Cerebellar nuclear complex (tissue), 1 donor: Measurements from ENCODE around the gene PXN.

ENCODE experiments used
- DNase-seq, 2 experiments: peaks; one replicate each; lab custom pipeline; 2025; lab: John Stamatoyannopoulos, UW

PXN gene

DNA sequence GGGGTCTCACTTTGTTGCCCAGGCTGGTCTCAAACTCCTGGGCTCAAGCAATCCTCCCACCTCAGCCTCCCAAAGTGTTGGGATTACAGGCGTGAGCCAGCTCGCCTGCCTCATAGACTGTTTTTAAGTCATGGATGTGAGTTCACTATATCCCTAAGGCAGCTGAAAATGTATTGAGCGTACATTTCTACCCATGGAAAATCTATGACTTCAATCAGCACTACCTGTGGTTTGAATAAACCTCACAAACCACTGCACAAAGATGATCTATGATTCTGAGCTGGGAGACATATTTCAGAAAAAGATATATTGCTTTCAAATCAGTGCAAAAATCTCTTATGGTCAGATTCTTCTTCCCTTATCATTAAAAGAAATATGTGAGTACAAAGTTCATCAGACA lies 93.5 kb downstream of the PXN start:
- no peak for DNase-seq

DNA sequence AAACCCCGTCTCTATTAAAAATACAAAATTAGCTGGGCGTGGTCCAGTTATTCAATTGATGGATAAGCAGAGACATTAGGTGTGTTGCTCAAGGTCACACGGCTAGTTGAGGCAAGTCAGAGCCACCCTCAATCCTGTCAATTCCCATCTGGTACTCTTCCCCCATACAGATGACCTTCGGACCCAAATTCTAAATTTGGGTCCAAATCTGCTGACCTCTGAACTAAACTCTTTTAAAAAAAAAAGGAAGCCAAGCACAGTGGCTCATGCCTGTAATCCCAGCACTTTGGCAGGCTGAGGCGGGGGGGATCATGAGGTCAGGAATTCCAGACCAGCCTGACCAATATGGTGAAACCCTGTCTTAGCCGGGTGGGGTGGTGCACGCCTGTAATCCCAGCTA lies 94.9 kb downstream of the PXN start:
- no peak for DNase-seq

DNA sequence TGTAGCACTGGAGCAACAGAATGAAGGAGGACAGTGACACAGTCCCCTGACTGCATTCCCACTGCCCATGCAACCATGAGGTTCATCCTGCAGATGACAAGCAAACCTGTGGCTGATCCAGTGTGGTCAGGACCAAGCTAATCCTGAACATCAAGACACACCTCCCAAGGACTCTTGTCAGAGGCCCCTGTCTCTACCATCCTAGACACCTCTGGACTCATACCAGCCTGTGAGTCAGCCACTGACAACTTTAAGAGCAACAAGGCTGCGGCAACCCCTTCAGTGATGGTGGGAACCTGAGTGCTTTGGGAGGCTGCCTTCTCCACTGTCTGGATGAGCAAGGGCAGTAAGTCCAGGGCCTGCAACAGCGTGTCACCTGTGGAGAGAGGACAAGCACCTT lies 95.6 kb downstream of the PXN start:
- no peak for DNase-seq

DNA sequence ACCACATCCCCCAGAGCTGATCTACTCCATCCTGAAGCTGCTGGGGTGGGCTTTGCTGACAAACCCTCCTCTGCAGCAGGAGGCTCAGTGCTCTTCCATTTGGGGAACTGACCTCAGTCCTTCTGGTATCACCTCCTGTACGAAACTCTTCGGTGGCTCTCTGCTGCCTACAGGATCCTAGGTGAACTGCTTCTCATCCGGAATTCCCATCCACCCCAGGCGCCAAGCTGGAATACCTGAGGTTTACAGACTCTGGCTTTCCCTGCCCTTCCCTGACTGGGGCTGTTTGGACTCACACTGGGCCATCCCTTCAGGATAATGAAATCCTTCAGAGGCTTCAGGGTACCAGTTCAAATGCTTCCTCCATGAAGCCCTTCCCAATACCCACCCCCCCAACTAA lies 97.2 kb downstream of the PXN start:
- DNase-seq, result no peak

DNA sequence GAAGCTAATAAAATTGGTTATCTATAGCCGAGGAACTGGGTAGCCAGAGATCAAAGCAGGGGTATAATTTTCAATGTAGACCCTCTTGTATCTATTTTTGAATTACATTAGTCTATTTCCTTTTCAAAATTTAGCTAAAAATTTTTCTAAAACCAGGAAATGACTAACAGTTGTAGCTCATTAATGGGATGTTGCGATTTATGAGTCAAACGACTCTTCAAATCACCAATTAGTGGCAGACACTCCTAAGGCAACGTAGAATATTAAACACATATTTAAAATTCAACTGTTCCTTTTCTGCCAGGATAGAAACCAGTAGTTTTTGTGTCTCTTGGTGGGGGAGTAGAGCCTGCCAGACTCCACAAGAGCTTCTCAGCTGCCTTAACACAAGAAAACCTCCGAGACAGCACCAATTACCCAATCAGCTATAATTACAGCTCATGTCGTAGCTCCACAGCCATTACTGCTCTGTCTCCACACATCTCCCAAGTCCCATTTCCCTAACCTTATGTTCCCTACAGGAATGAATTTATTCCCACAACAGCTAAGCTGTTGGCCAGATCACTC lies 97.9 kb downstream of the PXN start:
- no peak for DNase-seq

DNA sequence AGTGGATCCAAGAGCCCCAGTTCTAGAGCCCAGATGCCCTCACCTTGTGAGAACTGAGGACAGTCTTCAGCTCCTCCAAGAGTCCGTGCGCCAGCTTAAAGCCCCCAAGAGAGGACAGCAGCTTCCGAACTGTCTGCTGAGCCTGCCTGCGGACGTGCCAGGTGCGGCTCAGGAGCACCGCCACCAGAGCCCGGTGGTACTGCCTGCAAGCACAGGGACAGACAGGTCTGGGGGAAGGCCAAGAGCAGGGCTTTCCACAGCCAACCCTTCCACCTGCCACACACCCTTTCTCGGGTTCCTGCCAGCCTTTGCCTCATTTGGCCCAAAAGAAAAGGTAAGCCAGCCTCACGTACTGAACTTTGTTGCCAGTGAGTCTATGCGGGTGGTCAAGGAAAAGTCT lies 101.2 kb downstream of the PXN start:
- peak; percentile 25 to 65 for DNase-seq

DNA sequence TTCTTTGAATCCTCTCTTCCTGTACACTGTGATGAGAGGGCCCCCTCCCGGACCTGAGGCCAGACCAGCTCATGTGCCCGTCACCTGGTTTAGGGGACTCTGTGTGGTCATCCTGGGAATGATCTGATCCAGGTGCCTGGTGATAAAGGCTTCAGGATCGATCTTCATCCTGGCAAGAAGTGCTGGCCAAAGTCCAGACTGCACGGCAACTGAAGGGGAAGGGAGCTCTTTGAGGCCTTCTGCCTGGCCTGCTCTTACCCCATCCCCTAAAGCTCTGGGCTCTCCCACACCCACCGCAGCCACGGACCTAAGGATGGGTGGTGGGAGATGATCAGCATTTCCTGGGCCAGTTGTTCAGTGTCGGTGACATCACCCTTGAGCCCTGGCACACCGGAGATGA lies 102.8 kb downstream of the PXN start:
- no peak for DNase-seq

DNA sequence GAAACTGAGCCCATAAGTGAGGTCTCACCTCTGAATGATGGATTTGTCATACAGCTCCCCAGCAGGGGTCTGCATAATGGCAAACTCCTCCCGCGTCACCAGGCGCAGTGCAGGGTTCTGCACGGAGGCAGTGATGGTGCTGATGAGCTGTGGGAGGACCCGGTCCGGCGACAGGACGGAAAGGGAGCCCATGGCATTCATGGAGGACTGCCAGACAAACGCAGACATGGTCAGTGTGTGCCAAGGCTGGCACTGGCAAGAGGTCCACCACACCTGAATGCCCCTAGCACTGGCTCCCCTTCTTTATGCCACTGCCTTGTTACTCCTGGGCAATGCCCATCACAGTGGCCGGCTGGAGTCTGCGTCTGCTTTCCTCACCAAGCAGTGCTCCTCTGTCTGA lies 103.7 kb downstream of the PXN start:
- DNase-seq, result no peak
